Measurements from ENCODE around the gene PPY. TPM values are rescaled to one million over a fixed set of nuclear protein-coding genes. Genes with fewer than 3 reads are reported as not detected.
"Not testable (repeated sequence)": the region's sequence is repeated elsewhere in the genome, so short reads cannot be mapped to it uniquely, and the experiment has no call there.

PPY gene
- total RNA-seq, 3 donors from 2014 or later: not detected

- Mint-ChIP-seq H3K27me3 (ENCODE audit: low read depth) (peaks cover 62% of the 10 kb centered on the region), H3K4me1 (ENCODE audit: low read depth) (peaks cover 2% of the 10 kb centered on the region), H3K4me3 (no peak overlapping the region), H3K9me3 (no peaks in the 10 kb centered on the region), H3K36me3 (ENCODE audit: insufficient read depth) (no peaks in the 10 kb centered on the region)
- no peak for ATAC-seq
- no peak for DNase-seq
These were observed 10.1 kb upstream of the PPY start for GRCh38 chr17:43952351-43952723.

GRCh38 chr17:43951750-43952149, 9.5 kb upstream of the PPY start:
- ATAC-seq (no peak), DNase-seq (no peak)
- no peak overlapping the region for H3K4me3 Mint-ChIP-seq
- no peaks in the 10 kb centered on the region for H3K36me3 Mint-ChIP-seq (ENCODE audit: insufficient read depth)
- peaks cover 2% of the 10 kb centered on the region for H3K4me1 Mint-ChIP-seq (ENCODE audit: low read depth)
- H3K9me3 Mint-ChIP-seq: no peaks in the 10 kb centered on the region
- peaks cover 62% of the 10 kb centered on the region for H3K27me3 Mint-ChIP-seq (ENCODE audit: low read depth)

- H3K36me3 Mint-ChIP-seq (ENCODE audit: insufficient read depth): no peaks in the 10 kb centered on the region
- DNase-seq (no peak), ATAC-seq (no peak)
- no peak overlapping the region for H3K4me3 Mint-ChIP-seq
- no peaks in the 10 kb centered on the region for H3K9me3 Mint-ChIP-seq
- H3K4me1 Mint-ChIP-seq (ENCODE audit: low read depth): peaks cover 2% of the 10 kb centered on the region
- peaks cover 56% of the 10 kb centered on the region for H3K27me3 Mint-ChIP-seq (ENCODE audit: low read depth)
These were observed 8.3 kb upstream of the PPY start for GRCh38 chr17:43950554-43950953.

- no peak overlapping the region for H3K4me3 Mint-ChIP-seq
- peaks cover 50% of the 10 kb centered on the region for H3K27me3 Mint-ChIP-seq (ENCODE audit: low read depth)
- H3K9me3 Mint-ChIP-seq: no peaks in the 10 kb centered on the region
- no peaks in the 10 kb centered on the region for H3K36me3 Mint-ChIP-seq (ENCODE audit: insufficient read depth)
- H3K4me1 Mint-ChIP-seq (ENCODE audit: low read depth): peaks cover 2% of the 10 kb centered on the region
- ATAC-seq: no peak
- DNase-seq: no peak
These were observed 7.5 kb upstream of the PPY start for GRCh38 chr17:43949781-43950180.

- DNase-seq: no peak
- H3K27me3 Mint-ChIP-seq (ENCODE audit: low read depth): peaks cover 25% of the 10 kb centered on the region
- H3K36me3 Mint-ChIP-seq (ENCODE audit: insufficient read depth): no peaks in the 10 kb centered on the region
- ATAC-seq: no peak
- H3K4me1 Mint-ChIP-seq (ENCODE audit: low read depth): peaks cover 1% of the 10 kb centered on the region
- no peaks in the 10 kb centered on the region for H3K9me3 Mint-ChIP-seq
- no peak overlapping the region for H3K4me3 Mint-ChIP-seq
These were observed 4.5 kb upstream of the PPY start for GRCh38 chr17:43946781-43947180.

- DNase-seq (no peak), ATAC-seq (no peak)
- H3K36me3 Mint-ChIP-seq (ENCODE audit: insufficient read depth): no peaks in the 10 kb centered on the region
- no peak overlapping the region for H3K4me3 Mint-ChIP-seq
- peaks cover 1% of the 10 kb centered on the region for H3K4me1 Mint-ChIP-seq (ENCODE audit: low read depth)
- peaks cover 11% of the 10 kb centered on the region for H3K27me3 Mint-ChIP-seq (ENCODE audit: low read depth)
- H3K9me3 Mint-ChIP-seq: no peaks in the 10 kb centered on the region
These were observed 3.0 kb upstream of the PPY start for GRCh38 chr17:43945074-43945829.

GRCh38 chr17:43940630-43941029, 1.6 kb downstream of the PPY start:
- Mint-ChIP-seq H3K9me3 (no peaks in the 10 kb centered on the region), H3K27me3 (ENCODE audit: low read depth) (peaks cover 8% of the 10 kb centered on the region), H3K4me1 (ENCODE audit: low read depth) (peaks cover 11% of the 10 kb centered on the region), H3K4me3 (no peak overlapping the region), H3K36me3 (ENCODE audit: insufficient read depth) (no peaks in the 10 kb centered on the region)
- DNase-seq (no peak), ATAC-seq (no peak)

- peaks cover 11% of the 10 kb centered on the region for H3K4me1 Mint-ChIP-seq (ENCODE audit: low read depth)
- no peak for ATAC-seq
These were observed 2.4 kb downstream of the PPY start for GRCh38 chr17:43939886-43940285.

GRCh38 chr17:43939452-43939851, 2.8 kb downstream of the PPY start:
- H3K9me3 Mint-ChIP-seq; ATAC-seq; H3K4me3 Mint-ChIP-seq; DNase-seq; H3K4me1 Mint-ChIP-seq (ENCODE audit: low read depth); H3K27me3 Mint-ChIP-seq (ENCODE audit: low read depth); H3K36me3 Mint-ChIP-seq (ENCODE audit: insufficient read depth): not testable (repeated sequence)

More at GRCh38 chr17:43939886-43940285, 2.4 kb downstream of the PPY start:
- Mint-ChIP-seq H3K27me3 (ENCODE audit: low read depth) (peaks cover 8% of the 10 kb centered on the region), H3K36me3 (ENCODE audit: insufficient read depth) (no peaks in the 10 kb centered on the region), H3K9me3 (no peaks in the 10 kb centered on the region), H3K4me3 (no peak overlapping the region)
- DNase-seq: no peak

GRCh38 chr17:43938838-43939182, 3.5 kb downstream of the PPY start:
- Mint-ChIP-seq H3K9me3 (no peaks in the 10 kb centered on the region), H3K4me3 (no peak overlapping the region), H3K36me3 (ENCODE audit: insufficient read depth) (no peaks in the 10 kb centered on the region), H3K4me1 (ENCODE audit: low read depth) (peaks cover 10% of the 10 kb centered on the region), H3K27me3 (ENCODE audit: low read depth) (peaks cover 8% of the 10 kb centered on the region)
- ATAC-seq (no peak), DNase-seq (no peak)

GRCh38 chr17:43936434-43936833, 5.8 kb downstream of the PPY start:
- no peak overlapping the region for H3K4me3 Mint-ChIP-seq

GRCh38 chr17:43935926-43936261, 6.4 kb downstream of the PPY start:
- peaks cover 8% of the 10 kb centered on the region for H3K27me3 Mint-ChIP-seq (ENCODE audit: low read depth)
- no peak overlapping the region for H3K4me3 Mint-ChIP-seq

More at GRCh38 chr17:43936434-43936833, 5.8 kb downstream of the PPY start:
- Mint-ChIP-seq H3K27me3 (ENCODE audit: low read depth) (peaks cover 8% of the 10 kb centered on the region), H3K9me3 (no peaks in the 10 kb centered on the region), H3K4me1 (ENCODE audit: low read depth) (peaks cover 10% of the 10 kb centered on the region), H3K36me3 (ENCODE audit: insufficient read depth) (no peaks in the 10 kb centered on the region)
- ATAC-seq (no peak), DNase-seq (no peak)

GRCh38 chr17:43935204-43935925, 6.9 kb downstream of the PPY start:
- DNase-seq (no peak), ATAC-seq (no peak)
- H3K27me3 Mint-ChIP-seq (ENCODE audit: low read depth): peaks cover 8% of the 10 kb centered on the region
- H3K36me3 Mint-ChIP-seq (ENCODE audit: insufficient read depth): no peaks in the 10 kb centered on the region
- no peaks in the 10 kb centered on the region for H3K9me3 Mint-ChIP-seq
- no peak overlapping the region for H3K4me3 Mint-ChIP-seq
- peaks cover 10% of the 10 kb centered on the region for H3K4me1 Mint-ChIP-seq (ENCODE audit: low read depth)

More at GRCh38 chr17:43935926-43936261, 6.4 kb downstream of the PPY start:
- DNase-seq (no peak), ATAC-seq (no peak)
- no peaks in the 10 kb centered on the region for H3K9me3 Mint-ChIP-seq
- H3K36me3 Mint-ChIP-seq (ENCODE audit: insufficient read depth): no peaks in the 10 kb centered on the region
- H3K4me1 Mint-ChIP-seq (ENCODE audit: low read depth): peaks cover 10% of the 10 kb centered on the region

GRCh38 chr17:43932923-43933322, 9.4 kb downstream of the PPY start:
- no peaks in the 10 kb centered on the region for H3K9me3 Mint-ChIP-seq
- H3K4me1 Mint-ChIP-seq (ENCODE audit: low read depth): peaks cover 13% of the 10 kb centered on the region
- H3K36me3 Mint-ChIP-seq (ENCODE audit: insufficient read depth): no peaks in the 10 kb centered on the region
- DNase-seq: no peak
- no peak overlapping the region for H3K4me3 Mint-ChIP-seq
- H3K27me3 Mint-ChIP-seq (ENCODE audit: low read depth): peaks cover 4% of the 10 kb centered on the region
- ATAC-seq: no peak

GRCh38 chr17:43932357-43932756, 9.9 kb downstream of the PPY start:
- Mint-ChIP-seq H3K4me1 (ENCODE audit: low read depth) (peaks cover 15% of the 10 kb centered on the region), H3K36me3 (ENCODE audit: insufficient read depth) (no peaks in the 10 kb centered on the region), H3K27me3 (ENCODE audit: low read depth) (peaks cover 3% of the 10 kb centered on the region), H3K9me3 (no peaks in the 10 kb centered on the region), H3K4me3 (no peak overlapping the region)
- ATAC-seq: no peak
- no peak for DNase-seq

All from activated T-cell treated with anti-CD3 and anti-CD28 coated beads, Interleukin-2, amount 50 U/mL, for 4 hours (primary cell).